HG03558 (cell line): ENCODE data around the gene C1orf74.

Experiments
- ATAC-seq: cut with Tn5 transposase; IDR thresholded peaks from one replicate; pipeline ENCODE4 v1.9.1; 2021; ENCODE audit warnings: moderate number of reproducible peaks; ENCODE audit not compliant: unreplicated experiment; ENCODE audit errors: extremely low read depth

C1orf74 gene

DNA sequence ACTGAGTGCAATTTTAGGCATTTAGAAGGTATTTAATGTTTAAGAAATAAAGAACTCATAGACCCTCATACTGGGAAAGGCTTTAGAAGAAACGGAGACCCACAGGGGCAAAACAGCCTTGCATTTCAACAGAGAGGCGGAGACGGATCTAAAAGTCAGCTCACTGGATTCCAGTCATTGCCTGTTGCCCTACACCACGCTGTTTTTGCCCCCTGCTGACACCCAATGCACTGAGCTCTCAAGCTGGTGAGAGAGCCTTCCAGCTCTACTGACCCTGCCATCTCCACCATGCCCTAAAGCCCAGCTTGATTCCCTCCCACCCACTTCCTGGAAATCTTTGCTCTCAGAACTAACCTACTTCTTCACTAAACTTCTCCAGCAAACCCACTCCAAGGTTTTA lies 35.7 kb downstream of the C1orf74 start:
- no peak for ATAC-seq

DNA sequence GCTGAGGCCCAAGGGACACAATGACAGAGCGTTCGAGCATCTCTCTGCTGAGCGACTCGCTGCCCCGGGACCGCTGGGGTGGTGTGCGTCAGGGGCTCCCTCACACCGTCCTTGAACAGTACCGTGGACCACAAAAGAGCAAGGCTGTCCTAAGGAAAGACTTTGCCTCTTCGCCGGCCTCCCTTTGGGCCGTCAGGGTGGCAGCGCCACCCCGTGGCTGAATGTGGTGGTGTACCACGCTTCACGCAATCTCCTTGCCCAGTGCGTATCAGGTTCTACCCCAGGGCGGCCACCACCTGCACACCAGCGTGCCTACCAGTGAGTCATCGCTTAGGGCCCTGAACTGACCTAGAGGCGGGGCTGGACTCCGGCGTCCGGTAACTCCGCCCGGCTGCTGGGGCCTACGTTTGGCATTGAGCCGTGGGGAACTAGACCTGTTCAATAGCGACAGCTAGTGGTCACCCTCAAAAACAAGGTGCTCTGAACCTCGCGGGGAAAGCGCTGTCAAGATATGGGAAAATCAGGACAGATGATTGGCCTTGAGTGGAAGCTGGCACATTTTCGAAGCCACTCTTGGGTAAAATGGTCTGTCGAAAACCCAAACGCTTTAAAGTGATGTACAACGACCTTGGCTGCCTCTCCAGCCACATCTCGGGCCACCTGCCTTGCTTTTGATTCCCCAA lies 36.6 kb downstream of the C1orf74 start:
- ATAC-seq = peak; percentile 48

DNA sequence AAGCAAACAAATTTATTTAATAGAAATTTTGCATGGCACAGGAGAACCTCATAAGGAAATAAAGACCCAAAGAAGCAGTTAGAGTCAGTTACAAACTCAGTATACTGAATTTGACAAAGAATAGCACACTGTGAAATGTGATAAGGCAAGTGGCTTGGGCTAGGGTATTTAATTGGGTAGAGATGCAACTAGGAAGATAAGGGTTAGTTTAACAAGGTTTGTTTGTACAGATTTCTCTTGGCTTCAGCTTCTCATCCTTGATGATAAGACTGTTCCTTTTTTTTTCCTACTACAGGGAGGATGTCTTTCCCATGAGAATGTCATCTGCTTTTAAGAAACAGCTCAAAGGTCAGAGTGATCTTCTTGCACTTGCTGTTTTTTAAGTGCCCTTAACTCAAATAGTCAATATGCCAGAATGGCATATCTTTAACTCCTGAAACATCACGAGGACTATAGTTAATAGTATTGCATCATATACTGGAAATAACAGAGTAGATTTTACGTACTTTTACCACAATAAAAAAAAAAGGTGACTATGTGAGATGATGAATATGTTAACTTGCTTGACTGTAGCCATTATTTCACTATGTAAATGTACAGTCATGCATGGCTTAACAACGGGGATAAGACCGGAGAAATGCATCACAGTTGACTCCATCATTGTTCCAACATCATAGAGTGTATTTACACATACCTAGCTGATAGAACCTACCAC lies 37.8 kb downstream of the C1orf74 start:
- no peak for ATAC-seq

DNA sequence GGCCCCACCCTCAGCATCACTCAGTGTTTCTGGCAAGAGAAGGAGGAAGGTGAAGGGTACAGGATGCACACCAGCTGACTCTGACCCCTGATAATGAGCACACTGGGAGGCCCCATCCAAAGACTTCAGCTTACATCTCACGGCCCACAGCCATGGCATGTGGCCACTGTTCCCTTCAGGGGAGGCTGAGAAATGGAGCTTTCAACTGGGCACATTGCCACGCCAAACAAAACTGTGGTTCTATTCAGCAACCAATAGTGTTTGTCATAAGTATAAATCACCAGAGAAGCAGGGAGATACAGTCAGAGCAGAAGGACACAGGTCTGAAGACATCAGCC lies 41.2 kb downstream of the C1orf74 start:
- no peak for ATAC-seq

DNA sequence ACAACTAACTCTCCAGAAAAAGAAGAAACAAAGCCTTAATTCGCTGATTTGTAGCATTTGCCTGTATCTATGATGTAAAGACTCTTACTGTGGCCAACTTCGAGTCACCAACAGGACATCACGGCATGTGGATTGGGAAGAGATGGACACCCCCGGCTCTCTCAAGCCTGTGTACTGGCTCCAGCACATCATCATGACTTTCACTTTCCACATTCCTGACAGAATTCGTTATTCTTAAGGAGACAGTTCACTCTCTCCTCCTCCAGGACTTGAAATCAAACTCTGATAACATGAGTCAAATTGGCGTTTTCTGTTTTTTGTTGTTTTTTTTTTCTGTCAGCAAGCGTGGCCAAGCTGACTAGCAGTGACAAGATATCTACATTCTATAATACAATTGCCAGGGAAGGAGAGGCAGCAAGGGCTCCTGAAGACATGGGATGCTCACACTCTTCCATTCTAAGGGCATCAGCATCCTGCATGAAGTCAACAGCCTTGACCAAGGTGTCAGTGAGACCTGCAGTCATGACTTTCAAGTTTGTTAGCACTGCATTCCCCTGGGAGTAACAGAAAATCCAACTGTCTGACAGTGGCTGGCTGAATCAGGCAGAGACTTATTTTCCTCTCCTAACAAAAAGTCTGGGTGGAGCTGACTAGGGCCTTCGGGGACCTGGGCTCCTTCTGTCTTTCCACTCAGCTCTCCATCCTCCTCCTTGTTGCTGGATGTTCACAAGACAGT lies 41.8 kb downstream of the C1orf74 start:
- no peak for ATAC-seq

DNA sequence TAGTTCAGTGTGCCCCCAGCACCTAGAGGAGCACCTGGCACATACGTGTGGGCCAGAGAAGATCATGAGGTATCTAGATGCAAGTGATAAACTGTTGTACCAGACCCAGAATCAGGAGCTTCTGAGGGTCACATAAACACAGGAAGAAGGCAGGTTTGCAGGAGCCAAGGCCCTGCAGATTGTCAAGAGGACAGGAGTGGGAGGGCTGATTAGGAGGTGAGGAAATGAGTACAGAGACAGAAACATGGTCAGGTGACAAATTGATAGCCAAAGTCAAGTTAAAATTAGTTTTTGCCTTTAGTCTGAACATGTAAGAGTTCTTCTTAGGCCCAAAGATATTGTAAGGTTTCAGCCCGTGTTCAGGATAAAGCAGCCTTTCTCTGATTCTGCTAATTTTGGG lies 42.5 kb downstream of the C1orf74 start:
- ATAC-seq = no peak

DNA sequence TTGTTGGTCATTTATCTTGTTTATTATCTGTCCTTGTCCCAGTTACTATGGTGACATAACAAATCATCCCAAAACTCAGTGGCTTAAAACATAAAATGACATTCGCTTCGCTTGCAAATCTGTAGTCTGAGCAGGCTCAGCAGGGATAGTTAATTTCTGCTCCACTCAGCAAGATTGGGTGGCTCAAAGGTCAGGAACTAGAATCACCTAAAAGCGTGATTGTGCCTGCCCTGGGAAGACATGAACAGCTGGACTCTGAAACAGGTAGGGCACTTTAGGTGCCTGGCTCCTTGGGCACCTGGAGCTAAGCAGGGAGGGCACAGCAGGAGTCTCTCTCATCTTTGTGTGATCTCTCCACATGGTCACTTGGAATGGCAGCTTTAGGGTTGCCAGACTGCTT lies 43.2 kb downstream of the C1orf74 start:
- ATAC-seq = no peak

DNA sequence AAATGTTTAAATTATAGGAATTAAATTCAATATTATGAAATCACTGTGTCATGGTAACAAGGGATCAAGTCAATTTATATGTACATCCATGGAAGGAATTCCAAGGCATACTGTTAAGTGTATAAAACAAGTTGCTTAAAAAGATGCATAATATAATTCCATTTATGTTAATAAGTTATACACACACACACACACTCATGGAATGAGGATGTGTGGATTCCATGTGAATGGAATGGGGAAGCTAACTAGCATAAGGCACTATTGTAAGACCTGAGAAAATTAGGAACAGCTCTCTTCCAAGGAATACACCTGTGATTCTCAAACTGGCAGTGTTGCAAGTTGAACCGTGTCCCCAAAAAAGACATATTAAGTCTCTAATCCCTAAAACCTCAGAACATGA lies 46.1 kb downstream of the C1orf74 start:
- ATAC-seq = no peak

DNA sequence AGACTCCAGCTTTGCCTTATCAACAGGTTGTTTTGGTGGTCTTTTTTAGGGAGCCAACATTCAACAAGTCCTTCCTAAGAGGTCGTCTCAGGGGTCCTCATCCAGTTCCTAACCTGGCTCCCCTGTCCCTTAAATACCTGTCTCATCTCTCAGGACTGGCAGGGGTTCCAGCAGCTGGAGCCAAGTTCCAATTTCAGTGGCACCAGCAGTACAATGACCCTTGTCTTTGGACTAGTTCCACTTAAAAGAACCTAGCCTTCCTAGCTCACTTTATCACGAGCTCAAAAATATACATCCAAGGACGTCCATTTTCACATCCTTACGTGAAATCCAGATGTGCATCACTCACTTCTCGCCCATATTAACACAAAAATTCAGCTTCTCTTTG lies 47.2 kb downstream of the C1orf74 start:
- ATAC-seq = no peak

DNA sequence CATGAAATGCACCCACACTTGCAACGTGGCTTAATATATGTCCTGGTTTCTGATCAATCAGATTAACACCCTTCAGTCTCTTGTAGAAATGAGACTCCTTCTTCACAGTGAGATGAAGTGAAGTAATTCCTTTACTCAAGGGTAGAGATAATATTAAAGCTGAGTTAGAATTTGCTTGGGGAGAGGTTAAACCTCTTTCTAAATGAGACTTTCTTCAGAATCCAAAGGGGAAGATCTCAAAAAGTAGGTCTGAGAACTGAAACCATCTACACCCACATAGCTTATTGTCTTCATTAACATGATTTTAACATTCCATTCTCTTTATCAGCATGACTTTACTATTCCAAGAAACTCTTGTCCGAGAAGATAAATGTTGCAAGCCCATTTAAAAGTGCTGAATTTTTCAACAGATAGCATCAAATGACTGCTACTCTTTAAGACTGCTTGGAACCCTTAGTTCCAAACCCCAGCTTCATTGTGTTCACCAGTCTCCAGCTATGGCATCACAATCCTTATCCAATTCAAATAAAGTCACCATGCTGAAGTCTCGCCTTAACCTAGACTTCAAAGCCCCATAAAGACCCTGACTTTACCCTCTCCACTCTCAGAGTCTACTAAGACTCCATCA lies 47.8 kb downstream of the C1orf74 start:
- no peak for ATAC-seq

DNA sequence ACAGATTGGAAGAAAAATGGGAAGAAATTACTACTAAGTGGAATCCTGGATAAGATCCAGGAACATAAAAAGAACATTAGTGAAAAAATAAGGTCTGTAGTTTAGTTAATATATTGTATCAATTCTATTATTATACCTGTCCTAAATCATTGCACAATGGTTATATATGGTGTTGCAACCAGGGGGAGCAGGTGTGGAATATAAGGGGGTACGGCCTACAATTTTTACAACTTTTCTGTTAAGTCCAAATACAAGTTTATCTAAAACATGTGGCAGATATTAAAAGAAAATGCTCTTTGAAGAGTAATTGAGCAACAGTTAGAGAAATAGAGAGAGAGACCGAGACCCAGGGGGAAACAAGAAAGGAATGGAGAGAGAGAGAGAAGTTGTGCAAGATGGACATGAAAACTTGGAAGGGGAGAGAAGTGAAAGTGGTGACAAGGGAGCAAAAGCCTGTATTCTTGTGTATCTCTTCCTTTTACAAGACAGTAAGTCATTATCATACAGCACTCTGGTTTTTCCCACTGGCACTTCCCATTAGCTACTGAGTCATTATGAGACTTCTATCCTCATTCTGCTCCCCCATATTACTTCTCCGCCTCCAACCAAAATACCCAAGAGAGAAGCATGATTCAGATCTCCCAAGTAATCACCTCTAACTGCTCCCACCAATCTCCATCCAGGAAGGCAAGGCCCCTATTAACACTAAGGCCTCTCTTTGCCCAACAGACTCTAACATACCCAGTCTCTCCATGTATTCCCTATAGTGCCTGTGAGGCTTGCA lies 50.8 kb downstream of the C1orf74 start:
- no peak for ATAC-seq

DNA sequence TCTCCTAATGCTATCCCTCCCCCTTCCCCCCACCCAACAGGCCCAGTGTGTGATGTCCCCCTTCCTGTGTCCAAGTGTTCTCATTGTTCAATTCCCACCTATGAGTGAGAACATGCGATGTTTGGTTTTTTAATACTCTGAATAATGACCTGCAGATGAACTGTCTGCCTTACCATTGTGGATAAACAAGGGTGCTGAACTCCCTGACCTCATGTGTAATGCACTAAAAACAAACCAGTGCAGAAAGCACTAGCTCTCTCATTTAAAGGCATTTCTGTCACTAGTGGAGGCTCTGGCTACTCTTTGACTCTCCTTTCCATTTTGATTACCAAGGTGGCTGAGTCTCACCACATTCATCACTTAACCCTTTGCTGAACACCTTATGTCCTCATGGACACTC lies 51.6 kb downstream of the C1orf74 start:
- ATAC-seq = no peak

DNA sequence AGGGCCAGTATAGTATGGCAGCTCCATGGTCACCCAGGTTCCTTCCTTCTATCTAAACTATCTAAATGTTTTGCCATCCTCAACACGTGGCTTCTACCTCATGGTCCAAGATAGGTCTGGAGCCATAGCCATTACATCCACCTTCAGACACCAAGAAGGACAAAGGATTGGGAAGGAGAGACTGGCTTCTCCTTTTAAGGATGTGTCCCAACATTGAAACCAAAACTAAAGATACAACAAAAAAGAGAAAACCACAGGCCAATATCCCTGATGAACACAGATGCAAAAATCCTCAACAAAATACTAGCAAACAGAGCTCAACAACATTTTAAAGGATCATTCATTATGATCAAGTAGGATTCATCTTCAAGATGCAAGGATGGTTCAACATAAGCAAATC lies 54.9 kb downstream of the C1orf74 start:
- ATAC-seq = no peak
